A549 (cell line): Measurements from ENCODE around the gene LIPA. TPM values are rescaled to one million over a fixed set of nuclear protein-coding genes. Genes with fewer than 3 reads are reported as not detected.

Experiments
- ATAC-seq, 2 experiments: fragments of 200-7000 bp in 1 of 2; fragments of >200 bp in 1 of 2; cut with Nextera tagmentation in 1 of 2; cut with Tn5 transposase in 1 of 2; 3 replicates each; pipeline versions ENCODE4 v1.8.0 to v1.9.1; 2018 to 2020; ENCODE audit warnings: mild to moderate bottlenecking in 1 of 2, moderate library complexity in 1 of 2
- CTCF ChIA-PET: fragments of 300-600 bp; sonication (Branson Sonifier 250); formaldehyde crosslinking; extraction: SDS; loops from one replicate; lab custom pipeline; 2021; ENCODE audit warnings: antibody characterized with exemption, inconsistent platforms; lab: Yijun Ruan, JAX
- POLR2A ChIA-PET: fragments of 350-600 bp; formaldehyde crosslinking; extraction: SDS; loops from one replicate; lab custom pipeline; 2021; ENCODE audit warnings: antibody characterized with exemption, inconsistent platforms; lab: Yijun Ruan, JAX
- DNase-seq, 2 experiments: peaks; one replicate each; pipeline versions ENCODE4 v3.0.0 to v3.0.0-alpha.2; 2011 to 2016; ENCODE audit warnings: low read depth in 1 of 2, low spot score in 1 of 2
- FAIRE-seq: peaks from 2 replicates; lab custom pipeline; 2011; peaks lifted over from hg19 to GRCh38; lab: Jason Lieb, UNC
- H3K27ac ChIP-seq, 2 experiments: fragments of >200 bp; sonication (Bioruptor Twin); formaldehyde crosslinking; 3 replicates each; pipeline ENCODE4 v1.5.1; 2016 to 2017
- H3K4me1 ChIP-seq: fragments of >200 bp; sonication (Bioruptor Twin); formaldehyde crosslinking; 3 replicates; pipeline ENCODE4 v1.6.1; 2016
- H3K4me2 ChIP-seq: fragments of >200 bp; sonication (Bioruptor Twin); formaldehyde crosslinking; 3 replicates; pipeline ENCODE4 v1.6.1; 2016
- H3K4me3 ChIP-seq: fragments of >200 bp; sonication (Bioruptor Twin); formaldehyde crosslinking; 3 replicates; pipeline ENCODE4 v1.5.1; 2016
- H3K9me3 ChIP-seq: fragments of >200 bp; sonication (Bioruptor Twin); formaldehyde crosslinking; 3 replicates; pipeline ENCODE4 v1.6.1; 2016
- BHLHE40 ChIP-seq: IDR thresholded peaks from 2 replicates; pipeline ENCODE4 v1.6.1; 2012; ENCODE audit warnings: low read depth, low read length, inconsistent platforms
- CEBPB ChIP-seq, 2 experiments: fragments of >200 bp in 1 of 2; sonication (Bioruptor Twin) in 1 of 2; formaldehyde crosslinking in 1 of 2; IDR thresholded peaks; 2 replicates each; pipeline ENCODE4 v1.6.1; 2012 to 2016
- CHD4 ChIP-seq: fragments of 200-600 bp; sonication (generic); IDR thresholded peaks from 2 replicates; pipeline ENCODE4 v1.6.1; 2016; ENCODE audit warnings: antibody characterized with exemption, mild to moderate bottlenecking, borderline replicate concordance
- EHMT2 ChIP-seq: fragments of 200-600 bp; sonication (generic); IDR thresholded peaks from 2 replicates; pipeline ENCODE4 v1.6.1; 2016; ENCODE audit warnings: antibody characterized with exemption, low read depth, mild to moderate bottlenecking, moderate library complexity
- HDAC2 ChIP-seq: fragments of 200-600 bp; sonication (generic); IDR thresholded peaks from 2 replicates; pipeline ENCODE4 v1.6.1; 2016
- HOXA7 ChIP-seq: fragments of 250-450 bp; sonication (Bioruptor Pico); IDR thresholded peaks from 2 replicates; pipeline ENCODE4 v1.5.0; 2020; ENCODE audit warnings: mild to moderate bottlenecking, moderate library complexity
- HOXB13 ChIP-seq: fragments of 250-450 bp; sonication (Bioruptor Pico); IDR thresholded peaks from 2 replicates; pipeline ENCODE4 v1.5.0; 2020; ENCODE audit warnings: low read depth, mild to moderate bottlenecking, moderate library complexity
- JUNB ChIP-seq: fragments of >200 bp; sonication (Bioruptor Twin); formaldehyde crosslinking; IDR thresholded peaks from 2 replicates; pipeline ENCODE4 v1.6.1; 2016
- MAFK ChIP-seq: fragments of 450-650 bp; IDR thresholded peaks from 2 replicates; pipeline ENCODE4 v1.6.1; 2014; ENCODE audit not compliant: partially characterized antibody
- NFE2L2 ChIP-seq: fragments of 150-350 bp; conservative IDR thresholded peaks from 2 replicates; pipeline ENCODE4 v1.6.1; 2014; ENCODE audit warnings: low read length
- NPAS2 ChIP-seq: fragments of 250-450 bp; sonication (Bioruptor Pico); IDR thresholded peaks from 2 replicates; pipeline ENCODE4 v1.8.0; 2022; ENCODE audit warnings: mild to moderate bottlenecking, moderate library complexity, borderline replicate concordance
- POLR2A ChIP-seq: IDR thresholded peaks from 2 replicates; pipeline ENCODE4 v1.6.1; 2012; ENCODE audit warnings: mild to moderate bottlenecking, low read length
- POLR2AphosphoS2 ChIP-seq: conservative IDR thresholded peaks from 2 replicates; pipeline ENCODE4 v1.6.1; 2012; ENCODE audit warnings: low read length, improper control_type of control experiment, inconsistent platforms
- RAD21 ChIP-seq, 2 experiments: fragments of >200 bp in 1 of 2; sonication (Bioruptor Twin) in 1 of 2; formaldehyde crosslinking in 1 of 2; IDR thresholded peaks in 1 of 2; conservative IDR thresholded peaks in 1 of 2; 2 replicates in 1 of 2; 3 replicates in 1 of 2; pipeline ENCODE4 v1.6.1; 2012 to 2018; ENCODE audit warnings: inconsistent platforms in 1 of 2
- RNF2 ChIP-seq: fragments of 200-600 bp; sonication (generic); IDR thresholded peaks from 2 replicates; pipeline ENCODE4 v1.6.1; 2016; ENCODE audit warnings: low read depth, mild to moderate bottlenecking, antibody characterized with exemption, moderate library complexity, borderline replicate concordance
- SMC3 ChIP-seq: fragments of >200 bp; sonication (Bioruptor Twin); formaldehyde crosslinking; IDR thresholded peaks from 3 replicates; pipeline ENCODE4 v1.6.1; 2018; ENCODE audit warnings: inconsistent platforms
- TFCP2L1 ChIP-seq: fragments of 250-450 bp; sonication (Bioruptor Pico); IDR thresholded peaks from 2 replicates; pipeline ENCODE4 v1.5.0; 2021; ENCODE audit warnings: mild to moderate bottlenecking
- ZFP36 ChIP-seq: fragments of 450-650 bp; IDR thresholded peaks from 2 replicates; pipeline ENCODE4 v1.6.1; 2014; ENCODE audit warnings: borderline replicate concordance; ENCODE audit not compliant: partially characterized antibody
- ZNF302 ChIP-seq: fragments of 250-450 bp; sonication (Bioruptor Pico); IDR thresholded peaks from 2 replicates; pipeline ENCODE4 v1.9.0; 2021; ENCODE audit warnings: inconsistent platforms, mild to moderate bottlenecking, moderate library complexity
- WGBS: methylation state at CpG from one replicate; pipeline ENCODE4 v1.1.6; 2017; ENCODE audit errors: missing lambda C conversion rate; 5-methylcytosine and 5-hydroxymethylcytosine counted together
- polyA plus RNA-seq, 4 experiments: library from polyadenylated mRNA; depleted of rRNA in 3 of 4; stranded (reverse); fragments of >200 nt; fragmentation: RNase III in 1 of 4; extraction: RNeasy Plus Mini Kit Qiagen cat#74134 plus additional on column Dnase treatment in 1 of 4; gene quantifications; 2 replicates in 3 of 4; 3 replicates in 1 of 4; pipeline ENCODE4 v1.2.3, GENCODE V29; 2011 to 2017
- TF ChIP-seq, protein P1 (sequence below): fragments of 250-450 bp; sonication (Bioruptor Pico); IDR thresholded peaks from 2 replicates; pipeline ENCODE4 v1.5.0; 2021; ENCODE audit warnings: mild to moderate bottlenecking, moderate library complexity, borderline replicate concordance
- TF ChIP-seq, protein P2 (sequence below): fragments of >200 bp; sonication (Bioruptor Twin); formaldehyde crosslinking; IDR thresholded peaks from 3 replicates; pipeline ENCODE4 v1.5.1; 2016
- TF ChIP-seq, protein P3 (sequence below): fragments of 250-450 bp; sonication (Bioruptor Pico); IDR thresholded peaks from 2 replicates; pipeline ENCODE4 v1.5.0; 2020; ENCODE audit warnings: low read depth, mild to moderate bottlenecking, moderate library complexity
- TF ChIP-seq, protein P4 (sequence below): fragments of 200-600 bp; sonication (generic); IDR thresholded peaks from 2 replicates; pipeline ENCODE4 v1.6.1; 2016; ENCODE audit warnings: antibody characterized with exemption, mild to moderate bottlenecking, moderate library complexity
- TF ChIP-seq, protein P5 (sequence below): fragments of 150-350 bp; IDR thresholded peaks from 2 replicates; pipeline ENCODE4 v1.6.1; 2014; ENCODE audit warnings: low read depth, mild to moderate bottlenecking, low read length
- TF ChIP-seq, protein P6 (sequence below): fragments of >200 bp; sonication (Bioruptor Twin); formaldehyde crosslinking; IDR thresholded peaks from 3 replicates; pipeline ENCODE4 v1.6.1; 2016
- TF ChIP-seq, protein P7 (sequence below): fragments of 450-650 bp; IDR thresholded peaks from 2 replicates; pipeline ENCODE4 v1.6.1; 2014; ENCODE audit warnings: antibody characterized with exemption

The LIPA gene
- polyA plus RNA-seq, 2 of the 4 experiments (the other 2 are of a cell fraction), result 51.2 to 80.2 TPM

DNA sequence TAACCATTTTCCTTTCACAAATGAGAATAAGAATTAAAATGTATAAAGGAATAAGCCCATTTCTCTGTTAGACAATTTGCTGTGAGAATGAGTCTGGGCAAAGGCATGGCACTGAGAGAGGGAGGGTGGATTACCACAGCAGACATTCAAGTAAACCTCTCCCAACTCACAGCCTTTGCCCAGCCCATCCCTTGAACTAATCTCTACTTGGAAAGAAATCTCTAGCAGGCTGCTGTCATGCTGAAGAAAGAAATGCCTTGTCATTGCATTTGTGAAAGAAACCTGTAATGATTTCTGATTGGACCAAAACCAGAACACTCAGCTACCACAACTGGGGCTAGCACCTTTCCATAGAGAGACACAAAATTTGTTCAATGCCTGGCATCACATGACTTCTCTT is 83.7 kb downstream of the LIPA start:
- POLR2A ChIA-PET, result no interaction called here
- no peak overlapping the region for H3K27ac ChIP-seq
- H3K4me2 ChIP-seq, result no peak overlapping the region
- no peak overlapping the region for H3K4me3 ChIP-seq
- ATAC-seq (no peak), FAIRE-seq (no peak), DNase-seq (peak in 1 of 2 experiments; percentile 6)
- CTCF ChIA-PET, result interaction anchor here (0.9 kb wide), 1 partner anchor 12 kb away, joined by 3 read pairs; no protein-coding TSS in a partner anchor
- TF ChIP-seq POLR2AphosphoS2, result no peak
- no peak for TF ChIP-seq POLR2A
- TF ChIP-seq, protein P1, sequence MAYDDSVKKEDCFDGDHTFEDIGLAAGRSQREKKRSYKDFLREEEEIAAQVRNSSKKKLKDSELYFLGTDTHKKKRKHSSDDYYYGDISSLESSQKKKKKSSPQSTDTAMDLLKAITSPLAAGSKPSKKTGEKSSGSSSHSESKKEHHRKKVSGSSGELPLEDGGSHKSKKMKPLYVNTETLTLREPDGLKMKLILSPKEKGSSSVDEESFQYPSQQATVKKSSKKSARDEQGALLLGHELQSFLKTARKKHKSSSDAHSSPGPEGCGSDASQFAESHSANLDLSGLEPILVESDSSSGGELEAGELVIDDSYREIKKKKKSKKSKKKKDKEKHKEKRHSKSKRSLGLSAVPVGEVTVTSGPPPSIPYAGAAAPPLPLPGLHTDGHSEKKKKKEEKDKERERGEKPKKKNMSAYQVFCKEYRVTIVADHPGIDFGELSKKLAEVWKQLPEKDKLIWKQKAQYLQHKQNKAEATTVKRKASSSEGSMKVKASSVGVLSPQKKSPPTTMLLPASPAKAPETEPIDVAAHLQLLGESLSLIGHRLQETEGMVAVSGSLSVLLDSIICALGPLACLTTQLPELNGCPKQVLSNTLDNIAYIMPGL (CRISPR knock-in tag), result no peak
- TF ChIP-seq HOXB13 (CRISPR knock-in tag), result no peak
- TF ChIP-seq RNF2, result no peak
- no peak for TF ChIP-seq JUNB
- TF ChIP-seq SMC3, result no peak
- no peak for TF ChIP-seq HOXA7 (CRISPR knock-in tag)
- TF ChIP-seq HDAC2, result no peak
- TF ChIP-seq, protein P2, sequence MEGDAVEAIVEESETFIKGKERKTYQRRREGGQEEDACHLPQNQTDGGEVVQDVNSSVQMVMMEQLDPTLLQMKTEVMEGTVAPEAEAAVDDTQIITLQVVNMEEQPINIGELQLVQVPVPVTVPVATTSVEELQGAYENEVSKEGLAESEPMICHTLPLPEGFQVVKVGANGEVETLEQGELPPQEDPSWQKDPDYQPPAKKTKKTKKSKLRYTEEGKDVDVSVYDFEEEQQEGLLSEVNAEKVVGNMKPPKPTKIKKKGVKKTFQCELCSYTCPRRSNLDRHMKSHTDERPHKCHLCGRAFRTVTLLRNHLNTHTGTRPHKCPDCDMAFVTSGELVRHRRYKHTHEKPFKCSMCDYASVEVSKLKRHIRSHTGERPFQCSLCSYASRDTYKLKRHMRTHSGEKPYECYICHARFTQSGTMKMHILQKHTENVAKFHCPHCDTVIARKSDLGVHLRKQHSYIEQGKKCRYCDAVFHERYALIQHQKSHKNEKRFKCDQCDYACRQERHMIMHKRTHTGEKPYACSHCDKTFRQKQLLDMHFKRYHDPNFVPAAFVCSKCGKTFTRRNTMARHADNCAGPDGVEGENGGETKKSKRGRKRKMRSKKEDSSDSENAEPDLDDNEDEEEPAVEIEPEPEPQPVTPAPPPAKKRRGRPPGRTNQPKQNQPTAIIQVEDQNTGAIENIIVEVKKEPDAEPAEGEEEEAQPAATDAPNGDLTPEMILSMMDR, result no peak
- TF ChIP-seq EHMT2, result no peak
- no peak for TF ChIP-seq CEBPB (IDR thresholded peaks at IDR 0.05)
- TF ChIP-seq CHD4, result no peak
- no peak for TF ChIP-seq NPAS2 (CRISPR knock-in tag)
- TF ChIP-seq, protein P3, sequence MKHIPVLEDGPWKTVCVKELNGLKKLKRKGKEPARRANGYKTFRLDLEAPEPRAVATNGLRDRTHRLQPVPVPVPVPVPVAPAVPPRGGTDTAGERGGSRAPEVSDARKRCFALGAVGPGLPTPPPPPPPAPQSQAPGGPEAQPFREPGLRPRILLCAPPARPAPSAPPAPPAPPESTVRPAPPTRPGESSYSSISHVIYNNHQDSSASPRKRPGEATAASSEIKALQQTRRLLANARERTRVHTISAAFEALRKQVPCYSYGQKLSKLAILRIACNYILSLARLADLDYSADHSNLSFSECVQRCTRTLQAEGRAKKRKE (CRISPR knock-in tag), result no peak
- no peak for TF ChIP-seq MAFK
- TF ChIP-seq, protein P4, sequence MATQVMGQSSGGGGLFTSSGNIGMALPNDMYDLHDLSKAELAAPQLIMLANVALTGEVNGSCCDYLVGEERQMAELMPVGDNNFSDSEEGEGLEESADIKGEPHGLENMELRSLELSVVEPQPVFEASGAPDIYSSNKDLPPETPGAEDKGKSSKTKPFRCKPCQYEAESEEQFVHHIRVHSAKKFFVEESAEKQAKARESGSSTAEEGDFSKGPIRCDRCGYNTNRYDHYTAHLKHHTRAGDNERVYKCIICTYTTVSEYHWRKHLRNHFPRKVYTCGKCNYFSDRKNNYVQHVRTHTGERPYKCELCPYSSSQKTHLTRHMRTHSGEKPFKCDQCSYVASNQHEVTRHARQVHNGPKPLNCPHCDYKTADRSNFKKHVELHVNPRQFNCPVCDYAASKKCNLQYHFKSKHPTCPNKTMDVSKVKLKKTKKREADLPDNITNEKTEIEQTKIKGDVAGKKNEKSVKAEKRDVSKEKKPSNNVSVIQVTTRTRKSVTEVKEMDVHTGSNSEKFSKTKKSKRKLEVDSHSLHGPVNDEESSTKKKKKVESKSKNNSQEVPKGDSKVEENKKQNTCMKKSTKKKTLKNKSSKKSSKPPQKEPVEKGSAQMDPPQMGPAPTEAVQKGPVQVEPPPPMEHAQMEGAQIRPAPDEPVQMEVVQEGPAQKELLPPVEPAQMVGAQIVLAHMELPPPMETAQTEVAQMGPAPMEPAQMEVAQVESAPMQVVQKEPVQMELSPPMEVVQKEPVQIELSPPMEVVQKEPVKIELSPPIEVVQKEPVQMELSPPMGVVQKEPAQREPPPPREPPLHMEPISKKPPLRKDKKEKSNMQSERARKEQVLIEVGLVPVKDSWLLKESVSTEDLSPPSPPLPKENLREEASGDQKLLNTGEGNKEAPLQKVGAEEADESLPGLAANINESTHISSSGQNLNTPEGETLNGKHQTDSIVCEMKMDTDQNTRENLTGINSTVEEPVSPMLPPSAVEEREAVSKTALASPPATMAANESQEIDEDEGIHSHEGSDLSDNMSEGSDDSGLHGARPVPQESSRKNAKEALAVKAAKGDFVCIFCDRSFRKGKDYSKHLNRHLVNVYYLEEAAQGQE, result no peak
- no peak for TF ChIP-seq ZNF302 (CRISPR knock-in tag)
- no peak for TF ChIP-seq RAD21 (conservative IDR thresholded peaks at IDR 0.05 in 1 of 2, IDR thresholded peaks at IDR 0.05 in 1 of 2)
- no peaks in the 10 kb centered on the region for H3K9me3 ChIP-seq
- H3K4me1 ChIP-seq, result no peaks in the 10 kb centered on the region; the same call in 2 of the 3 replicates

DNA sequence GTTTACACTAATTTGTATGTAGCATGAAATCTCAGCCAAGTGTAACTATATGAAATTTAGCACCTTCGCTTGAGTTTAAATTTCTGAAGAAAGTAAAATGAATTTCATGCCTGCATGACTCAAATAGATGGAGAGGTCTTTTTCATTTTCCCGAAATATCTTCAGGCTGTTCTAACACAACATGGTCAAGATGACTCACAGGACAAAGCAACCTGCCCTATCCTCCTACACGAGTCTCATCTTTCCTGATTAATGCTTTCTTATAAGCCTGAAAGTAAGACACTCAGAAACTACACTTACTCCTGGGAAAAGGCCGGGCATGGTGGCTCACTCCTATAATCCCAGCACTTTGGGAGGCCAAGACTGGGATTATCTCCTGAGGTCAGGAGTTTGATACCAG is 85.7 kb downstream of the LIPA start:
- Histone ChIP-seq H3K9me3 (no peaks in the 10 kb centered on the region), H3K27ac (no peak overlapping the region), H3K4me1 (no peaks in the 10 kb centered on the region), H3K4me3 (no peak overlapping the region), H3K4me2 (no peak overlapping the region)
- ATAC-seq, result no peak
- FAIRE-seq, result no peak
- ChIA-PET POLR2A (no interaction called here), CTCF (no interaction called here)
- DNase-seq, result no peak
- WGBS, result 40% methylated on average over 4 of the region's 4 CpGs
- TF ChIP-seq, protein P5, sequence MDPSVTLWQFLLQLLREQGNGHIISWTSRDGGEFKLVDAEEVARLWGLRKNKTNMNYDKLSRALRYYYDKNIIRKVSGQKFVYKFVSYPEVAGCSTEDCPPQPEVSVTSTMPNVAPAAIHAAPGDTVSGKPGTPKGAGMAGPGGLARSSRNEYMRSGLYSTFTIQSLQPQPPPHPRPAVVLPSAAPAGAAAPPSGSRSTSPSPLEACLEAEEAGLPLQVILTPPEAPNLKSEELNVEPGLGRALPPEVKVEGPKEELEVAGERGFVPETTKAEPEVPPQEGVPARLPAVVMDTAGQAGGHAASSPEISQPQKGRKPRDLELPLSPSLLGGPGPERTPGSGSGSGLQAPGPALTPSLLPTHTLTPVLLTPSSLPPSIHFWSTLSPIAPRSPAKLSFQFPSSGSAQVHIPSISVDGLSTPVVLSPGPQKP, result no peak
- TF ChIP-seq NPAS2 (CRISPR knock-in tag) (no peak), BHLHE40 (no peak), NFE2L2 (no peak), ZFP36 (no peak), RNF2 (no peak), TFCP2L1 (CRISPR knock-in tag) (no peak)
- TF ChIP-seq, protein P6, sequence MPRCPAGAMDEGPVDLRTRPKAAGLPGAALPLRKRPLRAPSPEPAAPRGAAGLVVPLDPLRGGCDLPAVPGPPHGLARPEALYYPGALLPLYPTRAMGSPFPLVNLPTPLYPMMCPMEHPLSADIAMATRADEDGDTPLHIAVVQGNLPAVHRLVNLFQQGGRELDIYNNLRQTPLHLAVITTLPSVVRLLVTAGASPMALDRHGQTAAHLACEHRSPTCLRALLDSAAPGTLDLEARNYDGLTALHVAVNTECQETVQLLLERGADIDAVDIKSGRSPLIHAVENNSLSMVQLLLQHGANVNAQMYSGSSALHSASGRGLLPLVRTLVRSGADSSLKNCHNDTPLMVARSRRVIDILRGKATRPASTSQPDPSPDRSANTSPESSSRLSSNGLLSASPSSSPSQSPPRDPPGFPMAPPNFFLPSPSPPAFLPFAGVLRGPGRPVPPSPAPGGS, result no peak
- TF ChIP-seq, protein P7, sequence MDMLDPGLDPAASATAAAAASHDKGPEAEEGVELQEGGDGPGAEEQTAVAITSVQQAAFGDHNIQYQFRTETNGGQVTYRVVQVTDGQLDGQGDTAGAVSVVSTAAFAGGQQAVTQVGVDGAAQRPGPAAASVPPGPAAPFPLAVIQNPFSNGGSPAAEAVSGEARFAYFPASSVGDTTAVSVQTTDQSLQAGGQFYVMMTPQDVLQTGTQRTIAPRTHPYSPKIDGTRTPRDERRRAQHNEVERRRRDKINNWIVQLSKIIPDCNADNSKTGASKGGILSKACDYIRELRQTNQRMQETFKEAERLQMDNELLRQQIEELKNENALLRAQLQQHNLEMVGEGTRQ, result no peak
